Spleen (tissue), 7 donors: Measurements from ENCODE around the gene RNASEH2B.

Experiments
- CTCF ChIP-seq, 11 experiments: fragments of 200-600 bp in 7 of 11; fragments of 450-650 bp in 4 of 11; sonication (generic) in 4 of 11; IDR thresholded peaks in 8 of 11; conservative IDR thresholded peaks in 3 of 11; 1 replicate in 7 of 11; 2 replicates in 4 of 11; pipeline versions ENCODE4 v1.4.0 to v1.8.0; 2016 to 2021; ENCODE audit warnings: antibody characterized with exemption in 11 of 11, inconsistent platforms in 4 of 11, mild to moderate bottlenecking in 1 of 11
- POLR2A ChIP-seq, 3 donors: fragments of 450-650 bp; IDR thresholded peaks; one replicate each; pipeline ENCODE4 v1.5.1; 2017; ENCODE audit warnings: antibody characterized with exemption in 3 of 3, mild to moderate bottlenecking in 1 of 3
- donor health status: DM: no; HTN: no; CAD: no; lungs with moderate emphysema.
- donor health status: DM: no; HTN: no; CAD: no.
- donor health status: DM: no; HTN: no; CAD: no.

- TF ChIP-seq CTCF (IDR thresholded peaks at IDR 0.05 in 8 of 11, conservative IDR thresholded peaks at IDR 0.05 in 3 of 11) (no peak), POLR2A (IDR thresholded peaks at IDR 0.05) (no peak)
Observed at GRCh38 chr13:50892210-50892944, 17.2 kb upstream of the RNASEH2B start.
